ENCODE data around the gene PGM3. TPM values are rescaled to one million over a fixed set of nuclear protein-coding genes. Genes with fewer than 3 reads are reported as not detected.

PGM3 gene
- total RNA-seq, 2 donors from 2014 or later: 78.3 to 101 TPM

DNA sequence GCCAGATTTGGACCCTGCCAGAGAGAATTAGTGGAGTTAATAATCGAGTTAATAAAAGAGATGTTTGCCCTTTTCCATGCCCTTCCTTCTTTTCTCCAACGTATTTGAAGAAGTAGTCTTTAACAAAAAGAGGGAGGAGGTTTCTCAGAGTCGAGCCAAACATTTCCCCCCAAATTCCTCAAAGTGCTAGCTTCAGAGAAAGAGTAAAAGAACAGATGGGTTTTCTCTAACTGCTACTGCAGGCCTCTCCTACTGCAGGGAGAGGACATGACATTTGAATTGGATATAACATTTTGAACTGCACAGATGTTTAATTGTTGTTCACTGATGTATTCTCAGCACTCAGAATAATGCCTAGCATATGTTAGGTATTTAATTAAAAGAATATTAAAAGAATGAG, 25.6 kb upstream of the PGM3 start:
- TF ChIP-seq, protein P1, sequence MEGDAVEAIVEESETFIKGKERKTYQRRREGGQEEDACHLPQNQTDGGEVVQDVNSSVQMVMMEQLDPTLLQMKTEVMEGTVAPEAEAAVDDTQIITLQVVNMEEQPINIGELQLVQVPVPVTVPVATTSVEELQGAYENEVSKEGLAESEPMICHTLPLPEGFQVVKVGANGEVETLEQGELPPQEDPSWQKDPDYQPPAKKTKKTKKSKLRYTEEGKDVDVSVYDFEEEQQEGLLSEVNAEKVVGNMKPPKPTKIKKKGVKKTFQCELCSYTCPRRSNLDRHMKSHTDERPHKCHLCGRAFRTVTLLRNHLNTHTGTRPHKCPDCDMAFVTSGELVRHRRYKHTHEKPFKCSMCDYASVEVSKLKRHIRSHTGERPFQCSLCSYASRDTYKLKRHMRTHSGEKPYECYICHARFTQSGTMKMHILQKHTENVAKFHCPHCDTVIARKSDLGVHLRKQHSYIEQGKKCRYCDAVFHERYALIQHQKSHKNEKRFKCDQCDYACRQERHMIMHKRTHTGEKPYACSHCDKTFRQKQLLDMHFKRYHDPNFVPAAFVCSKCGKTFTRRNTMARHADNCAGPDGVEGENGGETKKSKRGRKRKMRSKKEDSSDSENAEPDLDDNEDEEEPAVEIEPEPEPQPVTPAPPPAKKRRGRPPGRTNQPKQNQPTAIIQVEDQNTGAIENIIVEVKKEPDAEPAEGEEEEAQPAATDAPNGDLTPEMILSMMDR (conservative IDR thresholded peaks at IDR 0.05): no peak
- Histone ChIP-seq H3K9ac (ENCODE audit: extremely low read depth, low read length, poor library complexity, severe bottlenecking) (no peak overlapping the region), H3K27ac (ENCODE audit: low read depth, low read length) (no peak overlapping the region), H3K36me3 (ENCODE audit: control insufficient read depth, insufficient read depth, low read length) (no peaks in the 10 kb centered on the region), H3K9me3 (ENCODE audit: control insufficient read depth, low read length) (no peaks in the 10 kb centered on the region), H3K4me1 (ENCODE audit: control insufficient read depth, insufficient read depth, low read length) (peaks cover 4% of the 10 kb centered on the region), H3K27me3 (ENCODE audit: control insufficient read depth, insufficient read depth, low read length, poor library complexity, severe bottlenecking) (no peaks in the 10 kb centered on the region), H3K4me3 (ENCODE audit: low read length) (no peak overlapping the region)
- Mint-ChIP-seq H3K4me1 (peaks cover 9% of the 10 kb centered on the region), H3K27me3 (ENCODE audit: insufficient read depth) (no peaks in the 10 kb centered on the region), H3K4me3 (no peak overlapping the region), H3K9me3 (no peaks in the 10 kb centered on the region), H3K27ac (no peak overlapping the region), H3K36me3 (ENCODE audit: low read depth) (no peaks in the 10 kb centered on the region)
- no peak for DNase-seq
- 93% methylated on average over 3 of the region's 3 CpGs; no CpG with 5 or more reads in 1 of the 2 experiments for WGBS, 2 experiments (ENCODE audit: insufficient coverage in 1 of 2, insufficient read length in 1 of 2)

DNA sequence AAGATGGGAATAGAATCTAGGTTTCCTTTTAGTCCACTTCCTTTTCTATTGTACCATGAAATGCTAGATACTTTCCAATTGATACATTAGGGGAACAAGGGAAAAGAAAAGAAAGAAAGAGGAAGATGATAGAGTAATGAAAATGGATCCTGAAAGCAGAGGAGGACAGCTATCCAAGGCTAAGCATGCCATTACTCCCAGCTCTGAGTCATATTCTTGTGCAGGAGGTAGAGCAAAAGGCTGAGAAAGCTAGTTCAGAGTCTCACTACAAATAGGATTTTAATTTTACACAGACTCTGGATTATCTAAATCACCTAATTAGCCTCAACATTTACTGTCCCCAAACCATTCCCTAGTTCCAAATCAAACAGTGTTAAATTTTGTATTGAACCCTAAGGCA, 23.7 kb upstream of the PGM3 start:
- no peaks in the 10 kb centered on the region for H3K36me3 ChIP-seq (ENCODE audit: control insufficient read depth, insufficient read depth, low read length)
- no peaks in the 10 kb centered on the region for H3K27me3 Mint-ChIP-seq (ENCODE audit: insufficient read depth)
- TF ChIP-seq, protein P1 (conservative IDR thresholded peaks at IDR 0.05): no peak

DNA sequence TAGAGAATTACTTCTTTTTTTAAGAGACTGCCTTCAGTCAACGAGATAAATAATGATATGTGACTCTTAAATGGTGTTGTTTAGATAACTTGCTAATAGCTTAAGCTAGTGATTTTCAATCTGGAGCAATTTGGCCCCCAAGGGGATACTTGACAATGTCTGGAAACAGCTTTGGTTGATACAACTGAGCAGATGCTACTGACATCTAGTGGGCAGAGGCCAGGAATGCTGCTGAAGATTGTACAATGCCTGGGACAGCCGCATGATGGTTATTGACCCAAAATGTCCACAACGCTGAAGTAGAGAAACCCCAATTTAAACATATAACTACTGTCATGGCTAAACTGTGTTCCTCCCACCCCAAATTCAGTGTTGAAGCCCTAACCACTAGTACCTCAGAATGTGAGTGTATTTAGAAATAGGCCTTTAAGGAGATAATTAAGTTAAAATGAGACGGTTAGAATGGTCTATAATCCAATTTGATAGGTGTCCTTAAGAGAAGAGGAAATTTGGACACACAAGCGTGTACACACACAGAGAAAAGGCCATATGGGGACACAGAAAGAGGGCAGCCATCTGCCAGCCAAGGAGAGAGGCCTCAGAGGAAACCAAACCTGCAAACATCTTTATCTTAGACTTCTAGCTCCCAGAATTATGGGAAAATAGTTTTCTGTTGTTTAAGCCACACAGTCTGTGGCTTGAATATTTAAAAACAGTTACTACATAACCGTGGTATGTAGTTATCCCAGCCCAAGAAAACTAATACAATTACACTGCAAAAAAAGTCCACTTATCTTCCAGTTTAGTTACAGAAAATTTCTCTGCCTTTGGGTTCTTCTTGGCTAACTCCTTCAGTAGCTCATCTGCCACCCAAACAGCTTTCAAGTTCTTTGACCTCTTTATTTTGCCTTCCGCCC, 22.3 kb upstream of the PGM3 start:
- Mint-ChIP-seq H3K4me1 (peaks cover 6% of the 10 kb centered on the region), H3K4me3 (no peak overlapping the region), H3K9me3 (no peaks in the 10 kb centered on the region), H3K36me3 (ENCODE audit: low read depth) (no peaks in the 10 kb centered on the region), H3K27ac (peak overlapping the region; percentile 11), H3K27me3 (ENCODE audit: insufficient read depth) (no peaks in the 10 kb centered on the region)
- Histone ChIP-seq H3K36me3 (ENCODE audit: control insufficient read depth, insufficient read depth, low read length) (no peaks in the 10 kb centered on the region), H3K4me1 (ENCODE audit: control insufficient read depth, insufficient read depth, low read length) (no peaks in the 10 kb centered on the region), H3K27ac (ENCODE audit: low read depth, low read length) (no peak overlapping the region), H3K4me3 (ENCODE audit: low read length) (no peak overlapping the region), H3K27me3 (ENCODE audit: control insufficient read depth, insufficient read depth, low read length, poor library complexity, severe bottlenecking) (no peaks in the 10 kb centered on the region), H3K9me3 (ENCODE audit: control insufficient read depth, low read length) (no peaks in the 10 kb centered on the region), H3K9ac (ENCODE audit: extremely low read depth, low read length, poor library complexity, severe bottlenecking) (no peak overlapping the region)
- DNase-seq: peak; percentile 69
- TF ChIP-seq, protein P1 (conservative IDR thresholded peaks at IDR 0.05): peak; percentile 83
- 59 to 61% methylated on average over 6 to 7 of the region's 7 CpGs for WGBS, 2 experiments (ENCODE audit: insufficient coverage in 1 of 2, insufficient read length in 1 of 2)

More for the DNA sequence above, 23.7 kb upstream of the PGM3 start:
- Histone ChIP-seq H3K9ac (ENCODE audit: extremely low read depth, low read length, poor library complexity, severe bottlenecking) (no peak overlapping the region), H3K4me3 (ENCODE audit: low read length) (no peak overlapping the region), H3K27ac (ENCODE audit: low read depth, low read length) (no peak overlapping the region), H3K27me3 (ENCODE audit: control insufficient read depth, insufficient read depth, low read length, poor library complexity, severe bottlenecking) (no peaks in the 10 kb centered on the region), H3K9me3 (ENCODE audit: control insufficient read depth, low read length) (no peaks in the 10 kb centered on the region), H3K4me1 (ENCODE audit: control insufficient read depth, insufficient read depth, low read length) (no peaks in the 10 kb centered on the region)
- no peaks in the 10 kb centered on the region for H3K36me3 Mint-ChIP-seq (ENCODE audit: low read depth)
- H3K4me3 Mint-ChIP-seq: no peak overlapping the region
- peaks cover 9% of the 10 kb centered on the region for H3K4me1 Mint-ChIP-seq
- no peak overlapping the region for H3K27ac Mint-ChIP-seq
- no peak for DNase-seq
- H3K9me3 Mint-ChIP-seq: no peaks in the 10 kb centered on the region

All from endodermal cell (in vitro differentiated cells).